GM18498 (cell line): ENCODE data around the gene KIFC1.
"Not testable (repeated sequence)": the region's sequence is repeated elsewhere in the genome, so short reads cannot be mapped to it uniquely, and the experiment has no call there.

Experiments
- ATAC-seq: cut with Tn5 transposase; IDR thresholded peaks from one replicate; pipeline ENCODE4 v1.9.1; 2021; ENCODE audit warnings: mild to moderate bottlenecking, moderate library complexity; ENCODE audit not compliant: unreplicated experiment

The KIFC1 gene

DNA sequence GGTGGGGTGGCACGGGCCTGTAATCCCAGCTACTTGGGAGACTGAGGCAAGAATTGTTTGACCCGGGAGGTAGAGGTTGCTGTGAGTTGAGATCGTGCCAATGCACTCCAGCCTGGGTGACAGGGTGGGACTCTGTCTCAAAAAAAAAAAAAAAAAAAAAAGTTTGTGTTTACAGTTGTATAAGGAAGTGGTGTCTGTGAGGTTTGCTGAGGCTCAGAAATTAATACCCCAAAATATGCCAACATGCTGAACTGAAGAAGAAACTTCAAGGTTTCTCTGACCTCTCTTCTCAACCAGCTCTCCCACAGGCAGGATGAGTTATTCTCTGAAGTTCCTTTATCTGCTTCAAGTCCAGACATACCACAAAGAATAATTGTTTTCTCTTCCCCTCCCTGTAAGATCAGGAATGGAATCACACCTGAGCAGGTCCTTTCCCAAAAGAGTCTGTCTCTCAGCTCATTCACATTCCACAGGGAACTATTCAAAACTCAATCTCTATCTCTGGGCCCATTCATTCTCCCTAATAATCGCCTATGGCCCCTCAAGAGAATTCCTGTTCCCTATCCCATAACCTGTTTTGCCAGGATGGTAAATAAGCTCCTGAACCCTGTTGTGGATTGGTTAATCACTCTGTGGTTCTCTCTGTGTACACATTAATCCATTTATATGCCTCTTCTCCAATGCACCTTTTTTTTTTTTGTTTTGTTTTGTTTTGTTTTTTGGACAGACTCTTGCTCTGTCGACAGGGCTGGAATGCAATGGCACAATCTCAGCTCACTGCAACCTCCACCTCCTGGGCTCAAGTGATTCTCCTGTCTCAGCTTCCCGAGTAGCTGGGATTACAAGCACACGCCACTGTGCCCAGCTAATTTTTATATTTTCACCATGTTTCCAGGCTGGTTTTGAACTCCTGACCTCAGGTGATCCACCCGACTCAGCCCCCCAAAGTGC, 17.4 kb upstream of the KIFC1 start:
- ATAC-seq: no peak

DNA sequence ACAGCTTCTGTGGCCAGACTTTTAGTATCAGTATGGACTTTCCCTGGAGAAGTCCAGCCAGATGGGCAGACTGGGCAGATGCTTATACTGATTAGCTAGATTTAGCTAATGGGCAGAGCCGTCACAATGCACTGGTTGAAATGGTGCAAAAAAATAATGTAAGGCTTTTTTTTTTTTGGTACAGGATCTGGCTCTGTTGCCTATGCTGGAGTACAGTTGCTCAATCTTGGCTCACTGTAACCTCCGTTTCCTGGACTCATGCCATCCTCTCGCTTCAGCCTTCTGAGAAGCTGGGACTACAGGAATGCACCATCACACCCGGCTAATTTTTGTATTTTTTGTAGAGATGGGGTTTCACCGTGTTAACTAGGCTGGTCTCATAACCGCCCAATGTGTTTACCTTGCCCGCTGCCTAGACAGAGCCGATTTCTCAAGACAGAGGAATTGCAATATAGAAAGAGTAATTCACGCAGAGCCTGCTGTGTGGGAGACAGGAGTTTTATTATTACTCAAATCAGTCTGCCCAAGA, 16.4 kb upstream of the KIFC1 start:
- ATAC-seq: no peak

DNA sequence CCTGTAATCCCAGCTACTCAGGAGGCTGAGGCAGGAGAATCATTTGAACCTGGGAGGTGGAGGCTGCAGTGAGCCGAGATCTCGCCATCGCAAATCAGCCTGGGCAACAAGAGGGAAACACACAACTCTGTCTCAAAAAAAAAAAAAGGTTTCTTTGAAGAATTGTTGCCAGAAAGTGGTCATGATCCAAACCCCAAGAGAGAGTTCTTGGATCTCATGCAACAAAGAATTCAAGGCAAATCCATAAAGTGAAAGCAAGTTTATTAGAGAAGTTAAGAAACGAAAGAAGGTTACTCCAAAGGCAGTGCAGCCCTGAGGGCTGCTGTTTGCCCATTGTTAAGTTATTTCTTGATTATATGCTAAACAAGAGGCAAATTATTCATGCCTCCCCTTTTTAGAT, 14.5 kb upstream of the KIFC1 start:
- ATAC-seq: no peak

DNA sequence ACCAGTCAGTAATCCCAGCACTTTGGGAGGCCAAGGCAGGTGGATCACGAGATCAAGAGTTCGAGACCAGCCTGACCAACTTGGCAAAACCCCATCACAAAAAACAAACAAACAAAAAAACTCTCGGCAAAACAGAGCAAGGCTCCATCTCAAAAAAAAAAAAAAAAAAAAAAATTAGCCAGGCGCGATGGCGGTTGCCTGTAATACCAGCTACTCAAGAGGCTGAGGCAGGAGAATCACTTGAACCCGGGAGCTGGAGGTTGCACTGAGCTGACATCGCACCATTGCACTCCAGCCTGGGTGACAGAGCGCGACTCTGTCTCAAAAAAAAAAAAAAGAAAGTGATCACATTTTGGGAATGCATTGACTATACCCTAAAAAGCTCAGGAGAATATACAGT, 12.4 kb upstream of the KIFC1 start:
- not testable (repeated sequence) for ATAC-seq

DNA sequence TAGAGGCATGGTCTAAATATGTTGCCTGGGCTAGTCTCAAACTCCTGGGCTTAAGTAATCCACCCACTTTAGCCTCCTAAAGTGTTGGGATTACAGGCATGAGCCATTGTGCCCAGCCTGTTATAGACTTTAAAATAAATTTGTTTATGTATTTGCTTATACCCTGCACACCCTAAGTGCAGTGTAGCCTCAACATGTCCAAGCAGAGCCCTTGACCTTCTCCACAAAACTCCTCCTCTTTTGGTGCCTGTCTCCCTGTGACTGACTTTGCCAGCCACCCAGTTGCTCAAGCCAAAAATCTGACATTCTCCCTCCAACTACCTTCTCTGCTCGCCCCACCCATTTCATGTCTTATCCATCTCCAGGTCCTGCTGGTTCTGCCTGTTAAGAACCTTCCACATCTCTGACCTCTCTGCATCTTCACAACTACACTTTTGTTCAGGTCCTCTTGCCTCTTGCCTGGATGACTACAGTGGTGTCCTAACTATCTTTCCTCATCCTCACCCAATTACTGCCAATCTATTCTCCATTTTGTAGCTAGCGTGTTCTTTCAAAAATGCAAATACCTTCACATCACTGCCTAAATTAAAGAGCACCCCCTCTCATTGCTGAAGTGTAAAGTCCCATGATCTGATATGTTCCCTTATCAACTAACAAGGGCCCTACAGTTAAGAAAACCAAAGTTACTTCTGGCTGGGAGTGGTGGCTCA, 11.2 kb upstream of the KIFC1 start:
- ATAC-seq: no peak

DNA sequence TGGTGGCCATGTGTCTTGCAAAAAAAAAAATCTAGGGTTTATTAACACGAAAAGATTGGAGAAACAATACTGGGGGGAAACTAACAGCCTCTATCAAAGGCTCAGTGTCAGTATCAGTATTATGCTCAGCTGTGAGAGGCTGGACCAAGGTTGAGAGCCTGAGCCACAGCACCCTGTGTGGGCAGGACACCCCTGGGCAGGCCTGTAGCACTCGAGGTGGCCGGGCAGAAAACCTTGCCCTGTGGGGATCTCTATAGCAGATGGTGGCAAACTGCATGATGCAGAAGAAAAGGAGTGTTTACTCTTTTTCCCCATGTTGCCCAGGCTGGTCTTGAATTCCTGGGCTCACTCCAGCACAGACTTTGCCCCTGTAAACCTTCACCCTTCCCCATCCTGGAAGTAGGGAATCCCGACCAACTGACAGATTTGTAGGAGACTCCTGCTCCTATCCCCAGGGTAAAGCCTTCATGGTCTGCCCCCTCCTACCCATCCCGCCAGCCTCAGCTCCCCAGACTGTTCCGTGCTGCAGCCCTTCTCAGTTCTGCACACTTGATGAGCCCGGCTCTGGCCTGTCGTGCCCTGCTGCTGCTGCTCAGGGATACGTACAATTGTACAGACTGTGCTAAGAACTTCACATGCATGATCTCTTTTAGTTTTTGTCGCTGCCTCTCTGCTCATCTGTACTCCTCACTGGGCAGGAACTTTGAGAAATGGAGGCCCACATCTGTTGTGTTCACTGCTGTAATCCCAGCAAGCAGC, 8.0 kb upstream of the KIFC1 start:
- ATAC-seq: no peak

DNA sequence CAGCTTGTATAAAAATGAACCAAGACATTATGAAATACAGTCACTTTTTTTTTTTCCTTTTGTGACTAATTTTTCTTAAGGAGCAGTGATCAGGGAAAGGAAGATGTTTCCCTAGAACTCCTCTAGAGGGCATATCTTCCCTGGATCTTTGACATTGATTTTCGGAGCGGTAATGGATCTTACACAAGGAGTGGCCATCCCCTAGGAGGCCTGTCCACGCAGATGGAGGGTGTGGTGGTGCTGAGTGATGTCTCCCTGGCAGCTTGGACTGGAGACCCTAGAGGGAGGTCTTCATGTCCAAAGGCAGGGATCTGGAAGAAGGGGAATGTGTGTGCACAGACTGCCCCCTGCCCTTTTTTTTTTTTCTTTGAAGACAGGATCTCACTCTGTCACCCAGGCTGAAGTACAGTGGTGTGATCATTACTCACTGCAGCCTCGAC, 7.0 kb upstream of the KIFC1 start:
- ATAC-seq: no peak

DNA sequence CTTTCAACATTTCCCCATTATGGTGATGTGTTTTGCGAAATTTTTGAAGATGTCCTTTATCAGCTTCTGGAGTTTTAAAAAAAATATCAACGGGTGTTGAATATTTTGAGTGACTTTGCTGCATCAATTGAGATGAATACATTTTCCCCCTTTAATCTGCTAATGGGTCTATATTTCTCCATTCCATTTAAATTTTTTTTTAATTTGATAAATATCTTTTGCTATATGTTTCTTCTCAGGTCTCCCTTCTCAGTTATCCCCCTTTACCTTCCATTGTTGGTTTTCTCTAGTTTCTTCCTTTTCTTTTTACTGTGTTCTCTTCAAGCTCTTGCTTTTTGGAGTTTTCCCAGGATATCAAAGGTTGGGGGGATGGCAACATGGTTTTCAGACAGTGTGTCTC, 1.4 kb upstream of the KIFC1 start:
- no peak for ATAC-seq

DNA sequence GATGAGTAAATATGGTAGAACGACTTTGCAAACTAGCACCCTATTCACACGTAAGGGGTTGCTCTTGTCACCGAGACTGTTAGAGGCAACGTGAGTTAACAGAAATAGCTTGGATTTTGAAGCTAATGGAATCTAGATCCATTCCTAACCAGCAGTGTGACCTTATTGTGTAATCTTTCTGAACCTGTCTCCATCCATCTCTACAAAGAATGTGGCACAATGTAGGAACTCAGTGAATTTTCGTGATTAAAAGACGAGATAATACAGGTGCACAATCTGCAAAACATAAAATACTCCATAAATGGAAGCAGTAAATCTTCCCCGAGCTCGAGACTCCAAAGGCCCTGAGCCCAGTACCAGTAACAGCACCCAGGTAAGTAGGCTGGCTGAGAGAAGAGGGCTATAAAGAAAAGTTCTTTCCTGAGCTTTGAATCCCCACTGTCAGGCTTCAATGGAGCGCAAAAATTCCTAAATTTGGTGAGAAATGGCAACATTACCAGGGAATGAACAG, 801 bp upstream of the KIFC1 start:
- ATAC-seq: no peak

DNA sequence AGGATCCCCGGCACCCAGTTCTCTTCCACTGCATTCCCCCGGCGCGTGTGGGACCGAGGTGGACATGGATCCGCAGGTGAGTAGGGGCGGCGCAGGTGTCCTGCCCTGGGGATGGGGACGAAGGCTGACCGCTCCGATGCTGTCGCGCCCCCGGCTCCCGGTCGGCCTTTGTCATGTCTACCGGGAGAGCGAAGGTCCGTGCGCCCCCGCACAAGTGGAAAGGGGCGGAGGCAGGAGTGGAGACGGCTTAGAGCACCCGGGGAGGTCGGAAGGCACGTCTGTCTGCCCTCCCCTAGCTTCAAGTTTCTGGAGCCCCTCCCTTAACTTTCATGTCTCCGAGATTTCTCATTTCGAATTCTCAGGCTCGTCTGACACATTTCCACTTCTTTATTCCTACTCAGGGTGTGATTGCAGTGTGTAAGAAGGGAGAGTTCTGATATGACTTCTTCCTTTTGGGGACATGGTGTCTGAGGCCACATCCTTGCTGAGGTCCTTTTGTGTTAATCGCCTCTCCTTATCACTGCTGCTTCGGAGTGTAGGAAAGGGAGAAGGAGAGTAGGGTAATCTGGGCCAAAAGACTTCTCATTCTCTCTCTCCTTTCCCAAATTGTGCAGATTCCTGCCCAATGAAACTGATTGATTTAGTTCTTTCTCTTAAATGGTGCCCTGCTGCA, 435 bp downstream of the KIFC1 start:
- ATAC-seq: peak; percentile 23

DNA sequence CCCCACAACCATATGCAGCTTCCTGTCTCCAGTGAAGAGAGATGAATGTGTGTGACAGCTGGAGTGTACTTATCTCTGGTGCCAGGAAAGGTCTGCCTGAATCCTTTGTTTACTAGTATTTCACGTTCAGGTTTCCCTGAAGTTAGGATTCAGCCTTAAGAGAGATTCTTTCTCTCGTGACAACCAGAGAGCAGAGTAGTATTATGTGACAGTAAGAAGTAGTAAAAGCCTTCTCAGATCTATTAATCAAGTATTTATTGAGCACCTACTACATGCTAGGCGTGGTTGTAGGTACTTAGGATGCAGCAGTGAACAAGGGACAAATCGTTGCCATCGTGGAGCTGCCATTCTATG, 949 bp downstream of the KIFC1 start:
- no peak for ATAC-seq

DNA sequence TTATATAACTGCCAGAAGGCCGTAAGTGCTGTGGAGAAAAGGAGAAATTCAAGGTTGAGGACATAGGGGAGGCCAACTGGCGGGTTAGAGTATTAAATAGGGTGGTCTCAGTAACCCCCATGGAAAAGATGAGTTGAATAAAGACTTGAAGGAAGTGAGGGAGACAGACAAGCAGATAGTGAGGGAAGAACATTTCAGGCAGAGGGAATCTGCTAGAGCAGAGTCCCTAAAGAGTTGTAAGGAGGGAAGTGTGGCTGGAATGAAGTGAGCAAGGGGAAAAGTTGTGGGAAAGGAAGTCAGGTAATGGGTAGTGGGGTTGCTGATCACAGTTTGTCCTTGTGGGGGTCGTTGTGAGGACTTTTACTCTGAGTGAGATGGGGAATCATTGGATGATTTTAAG, 1.4 kb downstream of the KIFC1 start:
- no peak for ATAC-seq

DNA sequence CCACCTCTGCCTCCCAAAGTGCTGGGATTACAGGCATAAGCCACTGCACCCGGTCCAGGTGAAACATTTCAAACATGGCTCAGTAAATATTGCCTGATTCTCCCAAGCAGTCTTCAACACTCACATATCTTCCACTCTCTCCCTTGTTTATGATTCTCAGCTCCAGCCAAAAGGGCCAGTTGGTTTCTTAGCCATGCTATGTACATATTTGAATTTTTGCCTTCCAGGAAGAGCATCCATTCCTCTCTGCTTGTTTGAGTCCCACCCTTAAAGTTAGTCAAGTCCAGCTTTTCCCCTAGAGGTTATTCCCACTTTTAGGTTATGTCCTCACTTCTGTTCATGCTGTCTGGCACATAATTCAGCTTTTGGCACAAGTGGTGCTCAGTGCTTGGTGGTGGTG, 5.9 kb downstream of the KIFC1 start:
- ATAC-seq: no peak

DNA sequence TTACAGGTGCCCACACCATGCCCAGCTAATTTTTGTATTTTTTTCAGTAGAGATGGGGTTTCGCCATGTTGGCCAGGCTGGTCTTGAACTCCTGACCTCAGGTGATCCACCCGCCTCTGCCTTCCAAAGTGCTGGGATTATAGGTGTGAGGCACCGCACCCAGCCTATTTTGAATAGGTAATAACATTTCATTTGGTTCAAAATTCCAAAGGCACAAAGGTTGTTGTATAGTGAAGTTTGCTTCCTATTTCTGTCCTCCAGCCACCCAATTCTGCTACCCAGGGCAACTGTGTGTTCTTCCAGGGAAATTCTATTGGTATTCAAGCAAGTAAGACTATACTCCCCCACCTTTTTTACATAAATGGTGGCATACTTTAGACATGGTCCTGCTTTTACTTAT, 7.0 kb downstream of the KIFC1 start:
- not testable (repeated sequence) for ATAC-seq

DNA sequence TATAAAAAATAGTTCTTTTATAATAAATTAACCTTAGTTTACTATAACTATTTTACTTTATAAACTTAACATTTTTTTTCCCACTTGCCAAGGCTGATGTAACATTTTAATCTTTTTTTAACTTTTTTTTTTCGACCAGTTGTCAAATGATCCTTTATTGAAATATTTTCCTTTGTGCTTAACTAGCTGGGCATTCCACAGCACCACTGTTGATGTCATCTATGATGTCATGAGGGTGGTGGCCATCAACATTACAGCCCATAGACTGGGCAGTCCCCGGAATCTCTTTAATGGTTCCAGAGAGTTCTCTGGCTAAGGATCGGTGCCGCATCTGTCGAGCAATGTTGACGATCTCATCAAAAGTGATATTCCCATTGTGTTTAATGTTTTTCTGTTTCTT, 8.3 kb downstream of the KIFC1 start:
- not testable (repeated sequence) for ATAC-seq

DNA sequence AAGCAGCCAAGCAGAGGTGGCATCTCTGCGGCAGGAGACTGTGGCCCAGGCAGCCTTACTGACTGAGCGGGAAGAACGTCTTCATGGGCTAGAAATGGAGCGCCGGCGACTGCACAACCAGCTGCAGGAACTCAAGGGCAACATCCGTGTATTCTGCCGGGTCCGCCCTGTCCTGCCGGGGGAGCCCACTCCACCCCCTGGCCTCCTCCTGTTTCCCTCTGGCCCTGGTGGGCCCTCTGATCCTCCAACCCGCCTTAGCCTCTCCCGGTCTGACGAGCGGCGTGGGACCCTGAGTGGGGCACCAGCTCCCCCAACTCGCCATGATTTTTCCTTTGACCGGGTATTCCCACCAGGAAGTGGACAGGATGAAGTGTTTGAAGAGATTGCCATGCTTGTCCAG, 13.3 kb downstream of the KIFC1 start:
- no peak for ATAC-seq

DNA sequence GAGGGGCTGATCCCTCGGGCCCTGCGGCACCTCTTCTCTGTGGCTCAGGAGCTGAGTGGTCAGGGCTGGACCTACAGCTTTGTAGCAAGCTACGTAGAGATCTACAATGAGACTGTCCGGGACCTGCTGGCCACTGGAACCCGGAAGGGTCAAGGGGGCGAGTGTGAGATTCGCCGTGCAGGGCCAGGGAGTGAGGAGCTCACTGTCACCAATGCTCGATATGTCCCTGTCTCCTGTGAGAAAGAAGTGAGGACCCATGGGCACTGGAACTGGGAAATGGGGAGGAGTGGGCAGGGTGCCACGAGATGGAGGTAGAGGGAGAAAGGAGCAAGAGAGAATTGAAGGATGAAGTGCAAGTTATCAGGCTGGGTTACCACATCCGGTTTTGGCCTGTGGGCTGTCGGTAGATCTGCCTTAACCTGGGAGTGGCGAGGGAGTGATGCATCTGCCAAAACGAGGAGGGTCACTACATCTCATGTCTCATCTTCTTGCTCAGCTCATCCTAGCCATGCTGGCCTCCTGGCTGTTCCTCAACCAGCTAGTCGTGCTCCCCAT, 13.8 kb downstream of the KIFC1 start:
- no peak for ATAC-seq

DNA sequence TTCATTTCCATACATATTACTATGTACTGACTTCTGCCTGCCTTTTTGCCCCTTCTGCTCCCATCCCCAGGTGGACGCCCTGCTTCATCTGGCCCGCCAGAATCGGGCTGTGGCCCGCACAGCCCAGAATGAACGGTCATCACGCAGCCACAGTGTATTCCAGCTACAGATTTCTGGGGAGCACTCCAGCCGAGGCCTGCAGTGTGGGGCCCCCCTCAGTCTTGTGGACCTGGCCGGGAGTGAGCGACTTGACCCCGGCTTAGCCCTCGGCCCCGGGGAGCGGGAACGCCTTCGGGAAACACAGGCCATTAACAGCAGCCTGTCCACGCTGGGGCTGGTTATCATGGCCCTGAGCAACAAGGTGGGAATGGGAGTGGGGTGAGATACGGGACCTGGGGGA, 14.5 kb downstream of the KIFC1 start:
- ATAC-seq: no peak

DNA sequence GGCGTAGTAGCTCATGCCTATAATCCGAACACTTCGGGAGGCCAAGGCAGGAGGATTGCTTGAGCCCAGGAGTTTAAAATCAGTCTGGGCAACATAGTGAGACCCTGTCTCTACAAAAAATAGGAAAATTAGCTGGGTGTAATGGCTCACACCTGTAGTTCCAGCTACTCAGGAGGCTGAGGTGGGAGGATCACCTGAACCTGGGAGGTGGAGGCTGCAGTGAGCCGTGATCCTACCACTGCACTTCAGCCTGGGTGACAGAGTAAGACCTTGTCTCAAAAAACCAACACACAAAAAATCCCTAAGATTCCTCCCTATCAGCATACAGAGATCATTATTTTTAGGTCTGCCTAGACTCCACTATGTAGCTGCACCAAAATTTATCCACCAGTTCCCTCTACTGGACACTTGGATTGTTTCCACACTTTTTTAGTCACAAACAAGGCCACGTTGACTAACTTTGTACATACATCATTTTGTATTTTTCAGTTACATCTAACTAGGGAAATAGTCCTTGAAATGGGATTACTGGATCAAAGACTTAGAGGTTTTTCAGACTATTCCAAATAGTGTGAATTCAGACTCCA, 15.6 kb downstream of the KIFC1 start:
- ATAC-seq: no peak
